GM19328 (cell line): ENCODE data around the gene SSBP4.
A peak's percentile ranks its signal among the peaks of the same experiment; 100 is the strongest.
"Not testable (repeated sequence)": the region's sequence is repeated elsewhere in the genome, so short reads cannot be mapped to it uniquely, and the experiment has no call there.

ENCODE experiments used
- ATAC-seq: cut with Tn5 transposase; IDR thresholded peaks from one replicate; pipeline ENCODE4 v1.9.1; 2021; ENCODE audit warnings: mild to moderate bottlenecking, moderate library complexity; ENCODE audit not compliant: unreplicated experiment

Gene SSBP4

GRCh38 chr19:18419195-18419698, at the start of gene SSBP4:
SSBP4 (plus strand) TSS chr19:18419398; CDS start chr19:18419649, 251 bp downstream.
- ATAC-seq = peak; percentile 44

GRCh38 chr19:18373407-18373891, 45.7 kb upstream of the SSBP4 start:
- ATAC-seq = no peak

- peak; percentile 84 for ATAC-seq
These were observed 45.1 kb upstream of the SSBP4 start for GRCh38 chr19:18373892-18374629.

- no peak for ATAC-seq
These were observed 42.2 kb upstream of the SSBP4 start for GRCh38 chr19:18377026-18377425.

GRCh38 chr19:18379803-18380747, 39.1 kb upstream of the SSBP4 start:
- no peak for ATAC-seq

- ATAC-seq = no peak
These were observed 38.4 kb upstream of the SSBP4 start for GRCh38 chr19:18380843-18381242.

- ATAC-seq = not testable (repeated sequence)
These were observed 35.6 kb upstream of the SSBP4 start for GRCh38 chr19:18383622-18384021.

GRCh38 chr19:18384775-18385174, 34.4 kb upstream of the SSBP4 start:
- no peak for ATAC-seq

GRCh38 chr19:18385359-18385674, 33.9 kb upstream of the SSBP4 start:
- no peak for ATAC-seq

GRCh38 chr19:18385675-18386542, 33.3 kb upstream of the SSBP4 start, which contains the start of gene GDF15:
GDF15 (plus strand) TSS chr19:18386158; CDS start chr19:18386190, 32 bp downstream.
- ATAC-seq = no peak

- ATAC-seq = no peak
These were observed 32.5 kb upstream of the SSBP4 start for GRCh38 chr19:18386543-18387271.

- peak; percentile 67 for ATAC-seq
These were observed 30.9 kb upstream of the SSBP4 start for GRCh38 chr19:18388100-18388959.

GRCh38 chr19:18388960-18389725, 30.1 kb upstream of the SSBP4 start:
- ATAC-seq = no peak

- ATAC-seq = no peak
These were observed 29.5 kb upstream of the SSBP4 start for GRCh38 chr19:18389726-18390064.

GRCh38 chr19:18390065-18390907, 28.9 kb upstream of the SSBP4 start:
- ATAC-seq = no peak

- no peak for ATAC-seq
These were observed 27.6 kb upstream of the SSBP4 start for GRCh38 chr19:18391509-18392075.

GRCh38 chr19:18392417-18392816, 26.8 kb upstream of the SSBP4 start:
- ATAC-seq = no peak
